C1 segment of cervical spinal cord (tissue), 14 donors: ENCODE measurements around the gene ZNF444.
A peak's percentile ranks its signal among the peaks of the same experiment; 100 is the strongest.

Experiments
- DNase-seq, 14 donors: peaks; one replicate each; lab custom pipeline; 2025; lab: John Stamatoyannopoulos, UW

ZNF444 gene

DNA sequence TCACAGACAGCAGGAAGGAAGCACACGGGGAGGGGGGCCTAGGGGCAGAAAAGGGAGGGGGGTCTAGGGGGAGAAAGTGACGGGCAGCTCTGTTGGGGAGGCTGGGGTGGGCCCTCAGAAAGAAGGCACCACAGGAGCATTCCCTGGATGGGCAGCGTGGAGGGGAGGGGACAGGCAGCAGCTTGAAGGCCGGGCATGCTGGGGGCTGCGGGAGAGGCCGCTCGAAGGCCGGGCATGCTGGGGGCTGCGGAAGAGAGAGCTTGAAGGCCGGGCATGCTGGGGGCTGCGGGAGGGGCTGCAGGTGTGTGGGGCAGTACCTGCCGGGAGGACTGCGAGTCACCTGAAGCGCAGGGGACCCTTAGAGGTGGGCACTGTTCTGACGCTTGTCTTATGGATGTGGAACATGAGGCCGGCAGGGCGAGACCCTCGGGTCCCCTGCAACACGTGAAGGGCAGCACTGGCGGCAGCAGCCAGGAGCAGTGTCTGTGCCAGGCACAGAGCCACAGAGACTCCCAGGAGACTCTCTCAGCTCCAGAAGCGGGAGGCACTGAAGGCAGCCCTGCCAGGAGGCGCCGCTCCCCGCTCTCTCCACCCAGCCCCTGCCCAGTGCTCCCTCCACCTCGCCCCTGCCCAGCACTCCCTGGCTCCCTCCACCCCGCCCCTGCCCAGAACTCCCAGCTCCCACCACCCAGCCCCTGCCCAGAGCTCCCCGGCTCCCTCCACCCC is 33.3 kb upstream of the ZNF444 start:
- DNase-seq: peak in 4 of 14 donors; percentile 5 to 29 (median 18)

DNA sequence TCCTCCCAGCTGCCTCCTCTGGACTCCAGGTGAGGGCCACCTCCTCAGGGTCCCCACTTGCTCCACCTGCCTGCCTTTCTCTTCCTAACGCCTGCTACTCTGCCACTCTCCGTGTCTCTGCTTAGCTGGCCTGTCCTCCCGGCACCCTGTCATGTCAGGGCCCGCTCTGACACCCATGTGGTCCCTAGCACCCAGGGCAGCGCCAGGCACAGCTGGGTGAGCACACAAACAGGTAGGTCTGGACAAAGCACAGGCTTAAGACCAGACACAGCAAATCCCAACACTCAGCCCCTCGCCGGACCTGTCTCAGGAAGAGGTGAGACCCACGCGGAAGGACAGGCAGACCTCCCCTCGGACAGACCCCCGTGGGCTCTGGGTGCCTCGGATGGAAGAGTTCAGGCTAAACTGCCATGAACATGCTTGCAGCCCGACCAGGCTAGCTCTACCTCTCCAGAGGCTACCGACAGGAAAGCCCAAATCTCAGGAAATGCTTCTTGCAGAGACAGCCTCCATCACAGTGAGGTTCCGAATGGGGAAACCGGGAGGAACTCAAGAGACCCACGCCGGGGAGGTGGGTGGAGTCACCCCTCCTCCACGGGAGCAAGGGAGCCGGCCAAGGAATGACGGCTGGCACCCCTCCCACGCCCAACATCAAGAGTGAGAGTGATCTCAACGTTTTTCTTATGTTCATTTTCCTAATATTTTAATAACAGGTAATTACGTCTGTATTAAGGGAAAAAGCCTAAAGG is 32.5 kb upstream of the ZNF444 start:
- DNase-seq: no peak

DNA sequence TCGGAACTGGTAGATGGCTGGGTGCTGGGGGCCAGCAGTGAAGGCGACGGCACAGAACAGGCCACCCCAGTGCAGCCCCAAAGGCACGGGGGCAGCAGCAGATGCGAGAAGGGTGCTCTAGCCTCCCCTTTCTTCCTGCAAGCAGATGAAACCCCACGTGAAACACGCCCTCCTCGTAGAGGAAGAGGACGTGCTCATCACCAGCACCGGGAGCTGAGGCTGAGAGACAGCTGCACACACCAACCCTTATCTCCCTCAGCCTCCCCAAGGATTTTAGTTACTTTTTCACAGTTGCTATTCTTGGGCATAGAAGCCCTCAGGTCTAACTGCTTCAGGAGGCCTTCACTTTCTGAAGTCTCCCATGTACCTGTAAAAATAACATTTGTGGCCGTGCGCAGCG is 31.9 kb upstream of the ZNF444 start:
- DNase-seq: no peak

DNA sequence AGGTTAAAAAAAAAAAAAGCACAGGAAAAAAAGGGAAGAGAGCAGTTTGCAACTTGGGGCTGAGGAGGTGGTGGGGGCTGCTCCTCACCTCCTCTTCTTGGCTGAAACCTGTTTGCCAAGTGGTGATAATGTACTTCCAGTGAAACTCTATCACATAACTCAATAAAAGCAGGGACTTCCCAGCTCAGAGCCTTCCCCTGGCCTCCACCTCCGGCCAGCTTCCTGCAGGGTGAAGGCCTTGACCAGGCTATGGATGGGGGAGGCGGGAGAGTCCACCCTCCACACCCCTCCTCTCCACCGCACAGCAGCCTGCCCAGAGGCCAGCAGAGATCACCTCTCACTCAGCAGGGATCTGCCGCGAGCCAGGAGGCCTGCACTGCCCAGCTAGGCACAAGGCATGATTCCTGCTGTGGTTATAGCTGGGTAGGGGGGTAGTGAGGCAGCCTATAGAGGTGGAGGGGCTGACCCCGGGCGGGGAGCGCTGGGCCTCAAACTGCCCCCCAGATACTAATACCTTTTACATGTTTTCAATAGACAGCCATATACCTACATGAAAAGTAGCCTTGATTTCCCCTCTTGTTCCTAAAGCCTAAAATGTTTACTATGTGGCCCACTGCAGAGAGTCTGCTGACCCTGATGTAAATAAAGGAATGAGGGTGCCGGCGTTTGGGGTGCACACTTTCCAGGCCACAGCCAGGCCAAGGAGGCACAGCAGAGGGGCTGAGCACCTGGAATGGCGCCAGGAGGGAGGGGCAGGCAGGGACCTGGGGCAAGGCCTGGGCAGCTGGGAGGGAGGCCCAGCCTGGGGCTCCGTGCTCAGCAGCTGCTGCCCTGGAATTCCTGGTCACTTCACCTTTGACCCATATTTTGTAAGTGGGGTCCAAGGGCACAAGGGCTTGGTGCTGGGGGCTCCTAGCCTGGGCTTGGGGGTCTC is 30.3 kb upstream of the ZNF444 start:
- no peak for DNase-seq

DNA sequence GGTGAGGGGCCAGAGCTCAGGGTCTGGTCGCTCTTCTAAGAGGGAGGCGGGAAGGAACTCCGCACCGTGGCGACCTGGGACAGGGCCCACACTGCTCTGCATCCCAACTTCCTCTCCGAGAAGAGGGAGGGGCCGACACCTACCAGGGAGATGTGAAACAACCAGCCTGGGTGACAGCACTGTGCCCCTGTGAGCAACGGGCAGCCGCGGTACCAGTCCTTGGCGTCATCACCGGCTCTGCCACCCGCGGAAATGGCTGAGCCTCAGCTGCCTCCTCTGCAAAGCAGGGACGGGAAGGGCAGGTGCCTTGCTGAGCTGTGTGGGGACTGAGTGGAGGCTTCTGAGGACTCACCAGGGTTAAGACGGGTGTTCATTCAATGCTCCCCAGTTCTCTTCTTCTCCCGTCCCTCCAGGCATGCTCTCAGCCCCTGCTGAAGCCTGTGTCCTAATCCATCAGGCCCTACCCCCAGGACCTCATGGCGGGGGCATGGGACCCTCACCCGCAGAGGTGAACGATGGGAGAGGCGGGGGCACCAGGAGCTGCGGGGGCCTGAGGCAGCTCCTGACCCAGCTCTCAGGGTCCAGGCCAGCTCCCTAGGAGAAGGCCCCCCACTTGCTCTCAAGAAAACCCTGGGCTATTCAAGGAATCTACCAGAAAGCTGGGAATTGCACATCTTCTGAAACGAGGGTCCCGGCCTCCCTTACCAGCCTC is 29.3 kb upstream of the ZNF444 start:
- peak in 4 of 14 donors; percentile 7 to 39 (median 16) for DNase-seq

DNA sequence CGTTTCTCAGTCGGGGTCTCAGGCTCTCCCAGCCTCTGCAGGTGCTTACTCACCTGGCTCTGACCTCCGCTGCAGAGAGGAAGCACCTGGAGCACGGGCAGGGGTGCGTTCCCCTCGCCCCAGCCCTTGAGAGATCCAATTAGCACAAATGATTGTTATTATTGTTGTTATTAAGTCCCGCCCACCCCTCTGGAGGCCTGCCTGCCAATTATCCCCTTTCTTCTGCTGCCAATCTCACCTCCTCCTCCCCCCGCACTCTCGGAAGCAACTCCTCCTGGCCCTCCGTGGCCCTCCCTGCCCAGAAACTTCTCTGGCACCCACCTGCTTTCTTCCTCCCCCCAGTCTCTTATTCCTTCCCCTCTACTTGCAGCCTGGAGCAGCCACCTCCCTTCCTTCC is 28.8 kb upstream of the ZNF444 start:
- no peak for DNase-seq

DNA sequence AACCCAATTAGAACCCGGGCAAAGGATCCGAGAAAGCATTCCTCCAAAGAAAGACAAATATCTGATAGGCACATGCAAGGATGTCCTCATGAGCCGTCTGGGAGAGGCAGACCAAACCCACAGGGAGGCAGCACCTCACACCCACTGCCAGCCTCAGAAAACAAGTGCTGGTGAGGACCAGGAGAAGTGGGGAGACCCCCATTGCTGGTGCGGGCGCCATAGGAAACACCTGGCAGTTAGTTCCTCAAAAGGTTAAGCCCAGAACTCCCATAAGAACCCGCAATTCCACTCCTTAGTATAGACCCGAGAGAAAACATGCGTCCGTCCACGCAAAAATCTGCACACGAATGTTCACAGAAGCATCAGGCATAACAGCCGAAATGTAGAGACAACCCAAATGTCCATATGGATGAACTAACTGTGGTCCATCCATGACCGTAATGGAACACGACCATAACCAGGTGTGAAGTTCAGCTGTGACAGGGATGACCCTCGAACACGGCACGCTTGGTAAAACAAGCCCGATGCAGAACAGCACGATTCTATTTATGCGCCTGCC is 27.9 kb upstream of the ZNF444 start:
- DNase-seq: no peak

DNA sequence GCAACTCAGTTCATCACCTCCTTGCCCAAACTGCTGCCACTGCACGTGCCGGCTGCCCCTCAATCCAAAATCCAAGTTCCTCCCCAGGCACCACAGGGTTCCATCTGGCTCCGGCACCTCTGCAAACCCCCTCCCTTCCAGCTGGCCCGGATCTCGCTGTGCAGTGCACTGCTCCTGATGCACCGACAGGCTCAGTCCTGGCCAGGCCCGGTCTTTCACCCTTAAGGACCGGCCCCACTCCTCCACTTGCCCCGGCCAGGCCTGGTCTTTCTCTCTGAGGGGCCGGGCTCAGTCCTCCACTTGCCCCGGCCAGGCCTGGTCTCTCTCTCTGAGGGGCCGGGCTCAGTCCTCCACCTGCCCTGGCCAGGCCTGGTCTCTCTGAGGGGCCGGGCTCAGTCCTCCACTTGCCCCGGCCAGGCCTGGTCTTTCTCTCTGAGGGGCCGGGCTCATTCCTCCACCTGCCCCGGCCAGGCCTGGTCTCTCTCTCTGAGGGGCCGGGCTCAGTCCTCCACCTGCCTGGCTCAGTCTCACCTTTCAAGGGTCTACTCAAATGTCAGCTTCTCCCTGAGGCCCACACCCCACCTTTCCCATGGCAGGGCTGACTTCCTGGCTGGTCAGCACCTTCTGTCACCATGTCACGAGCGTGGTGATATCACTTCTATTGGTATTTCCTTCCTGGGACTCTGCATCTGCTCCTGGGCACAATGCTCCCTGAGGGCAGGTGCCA is 26.9 kb upstream of the ZNF444 start:
- no peak for DNase-seq

DNA sequence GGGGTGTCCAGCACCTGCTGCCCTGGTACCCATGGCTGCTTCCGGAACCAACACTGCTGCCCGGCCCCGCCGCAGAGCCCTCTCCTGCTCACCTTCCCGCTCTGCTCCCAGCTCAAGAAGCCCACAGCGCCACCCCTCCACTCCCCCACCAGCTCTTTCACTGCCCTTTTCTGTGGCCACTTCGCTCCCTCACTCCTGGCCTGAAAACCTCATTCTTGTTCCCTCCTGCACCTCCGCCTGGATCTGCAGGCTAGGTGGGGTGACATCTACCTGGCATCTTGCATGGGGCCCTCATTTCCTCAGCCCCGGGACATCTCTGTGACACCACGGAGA is 26.3 kb upstream of the ZNF444 start:
- no peak for DNase-seq

DNA sequence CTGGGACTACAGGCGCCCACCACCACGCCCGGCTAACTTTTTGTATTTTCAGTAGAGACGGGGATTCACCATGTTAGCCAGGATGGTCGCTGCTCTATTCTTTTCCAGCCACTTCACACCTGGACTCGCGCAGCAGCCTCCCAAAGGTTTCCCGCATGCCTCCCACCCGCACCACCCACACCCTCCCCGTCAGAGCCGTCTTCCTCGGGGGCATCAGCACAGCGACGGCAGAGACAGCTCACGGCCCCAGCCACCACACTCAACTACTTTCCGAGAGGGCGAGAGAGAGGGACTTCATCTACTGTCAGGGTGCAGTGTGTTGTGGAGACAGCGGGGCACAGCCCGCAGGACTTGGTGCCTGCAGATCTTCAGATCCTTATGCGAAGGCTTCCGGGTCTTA is 25.6 kb upstream of the ZNF444 start:
- DNase-seq: no peak

DNA sequence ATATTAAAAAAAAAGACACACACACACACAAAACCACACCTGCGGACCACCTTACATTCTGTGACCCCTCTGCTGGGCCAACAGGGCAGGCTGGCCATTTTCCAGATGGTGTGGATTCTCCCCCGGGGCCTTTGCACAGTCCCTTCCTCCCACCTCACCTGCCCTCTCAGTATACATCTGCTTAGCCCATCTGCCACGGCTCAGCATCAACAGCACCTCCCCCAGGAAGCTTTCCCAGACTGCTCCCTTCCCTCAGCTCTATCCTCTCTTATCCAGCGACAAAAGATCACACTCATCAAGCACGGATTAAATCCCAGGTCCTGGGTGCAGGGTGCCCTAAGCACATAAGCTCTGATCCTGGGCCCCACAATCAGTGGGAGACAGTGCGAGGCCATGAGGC is 24.5 kb upstream of the ZNF444 start:
- DNase-seq: no peak

DNA sequence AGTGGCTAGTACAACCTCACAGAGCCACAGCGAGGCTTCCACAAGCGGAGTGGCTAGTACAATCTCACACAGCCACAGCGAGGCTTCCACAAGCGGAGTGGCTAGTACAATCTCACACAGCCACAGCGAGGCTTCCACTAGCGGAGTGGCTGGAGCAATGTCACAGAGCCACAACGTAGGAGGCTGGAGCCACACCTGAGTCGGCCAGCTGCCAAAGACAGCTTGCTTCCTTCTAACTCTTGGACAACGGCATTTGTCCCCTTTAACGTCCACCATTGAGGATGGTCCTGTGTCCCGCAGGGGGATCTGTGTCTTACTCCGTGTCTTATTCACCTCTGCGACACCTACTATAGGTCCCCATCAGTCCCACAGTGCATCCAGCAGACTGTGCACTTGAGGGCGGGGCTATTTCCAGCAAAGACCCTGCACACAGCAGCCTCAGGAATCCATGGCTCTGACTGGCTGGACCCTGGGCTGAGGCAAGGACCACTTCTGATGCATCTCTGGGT is 23.7 kb upstream of the ZNF444 start:
- no peak for DNase-seq

DNA sequence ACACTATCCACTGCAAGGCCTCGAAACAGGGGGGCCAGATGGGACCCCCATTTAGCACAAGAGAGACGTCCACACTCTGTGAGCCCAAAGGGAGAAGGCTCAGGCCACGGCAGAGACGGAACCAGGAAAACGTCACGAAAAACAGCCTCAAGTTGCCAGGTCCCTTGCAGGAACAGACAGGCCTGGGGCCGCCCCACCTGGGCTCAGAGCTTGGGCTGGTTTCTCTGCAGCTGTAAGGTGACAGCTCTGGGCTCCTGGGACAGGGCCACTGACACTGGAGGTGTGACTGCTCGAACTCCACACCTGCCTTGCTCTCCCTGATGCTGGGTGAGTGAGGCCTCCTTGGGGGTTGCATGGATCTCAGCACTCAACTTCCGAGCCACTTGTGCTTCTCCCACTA is 23.2 kb upstream of the ZNF444 start:
- no peak for DNase-seq

DNA sequence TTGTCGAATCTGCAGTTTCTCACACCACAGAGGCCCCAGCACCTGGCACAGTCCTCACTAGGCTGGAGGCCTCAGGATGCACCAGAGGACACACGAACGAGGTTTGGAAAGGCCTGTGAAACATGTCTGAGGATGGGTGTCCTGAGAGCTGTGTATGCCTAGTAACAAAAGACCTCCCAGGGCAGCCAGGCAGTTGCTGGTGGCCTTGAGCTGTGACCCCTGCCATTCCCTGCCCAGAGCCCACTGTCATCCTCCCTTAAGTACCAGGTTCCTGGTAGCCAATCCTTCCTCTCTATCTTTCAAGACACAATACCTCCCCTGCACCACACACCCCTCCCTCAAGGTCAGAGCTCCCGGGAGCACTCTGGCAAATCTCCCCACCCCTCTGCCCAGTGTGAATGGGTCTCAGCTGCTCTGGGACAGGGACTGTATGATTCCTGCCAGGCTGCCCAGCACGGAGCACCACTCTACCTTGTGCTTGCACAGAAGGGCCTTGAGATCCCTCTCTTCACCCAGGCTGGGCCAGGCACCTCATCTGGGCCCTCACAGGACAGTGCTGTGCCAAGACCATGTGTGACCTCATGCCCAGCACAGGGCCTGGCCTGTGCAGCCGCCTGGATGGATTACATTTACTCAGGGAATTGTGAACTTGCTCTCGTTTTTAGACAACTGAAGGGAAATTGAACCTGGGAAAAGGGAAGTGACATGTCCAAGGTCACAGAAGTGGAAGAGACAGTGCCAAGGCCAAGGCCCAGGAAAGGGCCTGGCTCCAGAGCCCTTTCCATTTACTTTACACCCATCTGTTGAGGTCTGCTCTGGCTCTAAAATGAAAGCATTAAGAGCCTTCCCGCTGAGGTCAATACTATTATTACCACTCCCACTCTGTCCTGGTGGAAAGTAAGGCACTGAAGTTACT is 22.2 kb upstream of the ZNF444 start:
- no peak for DNase-seq

DNA sequence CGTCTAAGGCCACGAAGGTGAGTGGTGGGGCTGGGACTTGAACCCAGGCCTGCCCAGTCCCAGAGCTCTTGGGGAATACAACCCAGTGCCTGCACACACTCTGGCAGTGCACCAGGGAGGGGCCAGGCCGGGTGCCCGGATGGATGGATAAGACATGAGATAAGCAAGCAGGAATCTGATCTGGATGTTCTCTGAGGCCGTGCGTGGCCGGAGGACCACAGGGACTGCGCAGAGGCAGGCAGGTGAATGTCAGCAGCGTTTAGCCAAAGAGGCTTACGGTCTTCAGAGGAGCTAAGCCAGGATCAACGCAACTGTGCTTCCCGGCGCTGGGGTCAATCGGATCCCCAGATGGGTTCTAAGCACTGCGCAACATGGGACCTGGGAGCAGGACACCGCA is 21.5 kb upstream of the ZNF444 start:
- DNase-seq: no peak

DNA sequence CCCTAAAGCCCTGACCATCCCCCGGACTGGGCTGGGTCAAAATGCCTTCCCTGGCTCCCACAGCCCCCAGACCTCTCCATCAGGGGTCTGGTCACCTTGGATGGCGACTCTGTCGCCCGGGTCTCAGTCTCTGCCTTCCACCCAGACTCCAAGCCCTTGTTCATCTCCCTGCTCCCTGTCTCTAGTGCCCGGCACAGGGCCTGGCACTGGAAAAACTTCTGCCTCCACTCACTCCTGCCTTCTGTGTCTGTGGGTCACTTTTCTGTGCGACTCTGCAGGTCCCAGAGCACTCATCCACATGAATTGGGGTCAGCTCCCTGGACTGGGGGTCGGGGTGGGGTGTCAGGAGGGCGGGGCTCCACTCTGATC is 21.1 kb upstream of the ZNF444 start:
- DNase-seq: no peak

DNA sequence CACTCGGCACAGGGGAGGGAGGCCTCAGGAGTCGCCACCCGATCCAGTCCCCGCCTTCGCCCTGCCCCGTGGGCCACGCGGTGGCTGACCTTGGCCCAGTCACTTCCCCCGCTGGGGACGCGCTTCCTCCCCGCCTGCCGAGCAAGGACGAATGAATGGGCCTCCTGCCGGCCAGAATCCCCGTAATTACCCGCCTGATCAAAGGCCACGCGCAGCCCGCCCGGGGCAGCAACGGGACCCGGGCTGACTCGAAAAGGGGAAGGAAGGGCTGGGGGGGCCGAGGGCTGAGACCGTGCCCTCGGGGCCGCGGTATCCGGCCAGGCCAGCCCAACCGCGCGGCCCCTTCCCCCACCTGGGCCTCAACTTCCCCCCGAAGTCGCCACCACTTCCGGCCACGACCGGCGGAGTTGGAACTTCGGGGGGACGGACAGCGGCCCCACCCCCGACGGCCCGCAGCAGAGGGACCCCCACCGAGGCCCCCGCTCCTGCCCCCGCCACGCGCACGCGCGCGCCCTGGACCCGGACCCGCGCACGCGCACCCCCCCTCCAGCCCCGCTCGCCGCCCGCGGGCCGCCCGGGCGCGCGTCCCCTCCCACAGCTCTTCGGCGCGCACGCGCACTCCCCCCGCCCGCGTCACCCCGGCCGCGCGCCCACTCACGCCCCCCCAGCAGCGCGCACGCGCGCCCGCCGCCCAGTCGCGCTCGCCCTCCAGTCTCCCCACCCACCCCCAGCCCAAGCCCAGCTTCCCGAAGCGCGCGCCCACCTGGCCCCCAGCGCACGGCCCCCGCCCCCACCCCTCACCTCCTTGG is 20.5 kb upstream of the ZNF444 start:
- peak in 12 of 14 donors; percentile 20 to 91 (median 68) for DNase-seq
